ENCODE measurements around the gene UPP2.

Gene UPP2

GRCh38 chr2:158101384-158101926, at the start of gene UPP2:
UPP2 (plus strand) TSS chr2:158101876; CDS start chr2:158102064, 188 bp downstream.
- DNase-seq = no peak

GRCh38 chr2:158052761-158053160, 48.9 kb upstream of the UPP2 start:
- no peak for DNase-seq

- DNase-seq = no peak
Measured at GRCh38 chr2:158056875-158057274, 44.8 kb upstream of the UPP2 start.

GRCh38 chr2:158060160-158060834, 41.4 kb upstream of the UPP2 start:
- no peak for DNase-seq

- DNase-seq = no peak
Measured at GRCh38 chr2:158060835-158061435, 40.7 kb upstream of the UPP2 start.

GRCh38 chr2:158061763-158062162, 39.9 kb upstream of the UPP2 start:
- DNase-seq = no peak

- DNase-seq = no peak
Measured at GRCh38 chr2:158066046-158066713, 35.5 kb upstream of the UPP2 start.

- no peak for DNase-seq
Measured at GRCh38 chr2:158071018-158071417, 30.7 kb upstream of the UPP2 start.

GRCh38 chr2:158072361-158072760, 29.3 kb upstream of the UPP2 start:
- DNase-seq = no peak

GRCh38 chr2:158079672-158080071, 22.0 kb upstream of the UPP2 start:
- DNase-seq = peak; percentile 0 to 52

- no peak for DNase-seq
Measured at GRCh38 chr2:158088093-158088492, 13.6 kb upstream of the UPP2 start.

- no peak for DNase-seq
Measured at GRCh38 chr2:158089322-158089721, 12.4 kb upstream of the UPP2 start.

GRCh38 chr2:158091647-158092046, 10.0 kb upstream of the UPP2 start:
- DNase-seq = no peak

GRCh38 chr2:158094487-158095092, 7.1 kb upstream of the UPP2 start:
- no peak for DNase-seq

- DNase-seq = no peak
Measured at GRCh38 chr2:158095269-158095668, 6.4 kb upstream of the UPP2 start.

- DNase-seq = no peak
Measured at GRCh38 chr2:158095912-158096311, 5.8 kb upstream of the UPP2 start.

- DNase-seq = no peak
Measured at GRCh38 chr2:158097481-158097880, 4.2 kb upstream of the UPP2 start.

GRCh38 chr2:158098178-158098577, 3.5 kb upstream of the UPP2 start:
- no peak for DNase-seq

- DNase-seq = no peak
Measured at GRCh38 chr2:158099716-158100115, 2.0 kb upstream of the UPP2 start.

- no peak for DNase-seq
Measured at GRCh38 chr2:158100411-158100810, 1.3 kb upstream of the UPP2 start.

- no peak for DNase-seq
Measured at GRCh38 chr2:158102446-158102845, 770 bp downstream of the UPP2 start.

GRCh38 chr2:158103411-158104012, 1.8 kb downstream of the UPP2 start:
- DNase-seq = no peak

GRCh38 chr2:158104903-158105302, 3.2 kb downstream of the UPP2 start:
- no peak for DNase-seq

Data from NCI-H2081 (cell line).